H1 (cell line): ENCODE data around the gene CX3CR1. TPM values are rescaled to one million over a fixed set of nuclear protein-coding genes. Genes with fewer than 3 reads are reported as not detected.

ENCODE experiments used
- KDM5A ChIP-seq: fragments of 200-600 bp; IDR thresholded peaks from 2 replicates; pipeline ENCODE4 v1.7.1; 2012; ENCODE audit warnings: mild to moderate bottlenecking, low read length, inconsistent platforms, mixed read lengths
- SAP30 ChIP-seq: fragments of 300-600 bp; sonication (generic); IDR thresholded peaks from 2 replicates; pipeline ENCODE4 v1.7.1; 2012; ENCODE audit warnings: low read length, moderate library complexity, mild to moderate bottlenecking, inconsistent platforms; ENCODE audit not compliant: insufficient read depth, insufficient replicate concordance
- SP1 ChIP-seq: IDR thresholded peaks from 2 replicates; pipeline ENCODE4 v1.6.1; 2011; ENCODE audit warnings: low read depth, low read length
- polyA plus RNA-seq, 7 experiments: library from polyadenylated mRNA; depleted of rRNA in 3 of 7; stranded (reverse) in 5 of 7; unstranded in 2 of 7; fragments of >200 nt in 5 of 7; fragments of 200-250 nt in 2 of 7; gene quantifications; 1 replicate in 5 of 7; 2 replicates in 1 of 7; 4 replicates in 1 of 7; pipeline versions ENCODE4 v1.2.1 to v1.2.3, GENCODE V29; 2011 to 2013; ENCODE audit warnings: missing spikeins in 2 of 7, mixed read lengths in 2 of 7
- total RNA-seq: library from RNA; stranded (reverse); fragmentation: NEBNext Ultra II Directional; extraction: Animal tissue kit (Norgen Biotek cat#: 25700); gene quantifications from 2 replicates; pipeline ENCODE4 v1.2.1, GENCODE V29; 2021

The CX3CR1 gene
- total and polyA plus RNA-seq, 2 of the 8 experiments (the other 6 are each of a cell fraction or from before 2014, with no cell fraction given) = 0.08 TPM; not detected in 1

DNA sequence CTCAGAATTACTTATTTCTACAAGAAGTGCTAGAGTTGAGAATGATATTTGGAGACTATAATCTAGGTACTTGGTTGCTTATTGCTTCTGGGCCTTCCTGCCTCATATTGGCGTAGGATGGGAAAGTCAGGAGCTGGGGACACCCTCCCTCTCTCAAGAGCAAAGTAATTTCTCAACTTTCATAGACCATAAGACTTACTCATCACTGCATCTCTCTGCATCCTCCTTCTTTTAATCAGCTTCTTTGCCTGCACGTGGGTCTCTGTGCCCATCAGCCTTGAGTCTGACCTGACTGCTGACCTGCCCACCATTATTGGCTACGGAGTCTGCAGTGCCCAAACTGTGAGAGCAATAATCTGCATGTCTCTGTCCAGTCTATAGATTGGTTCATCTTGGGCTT lies 60.1 kb downstream of the CX3CR1 start (continued):
- TF ChIP-seq SAP30 (no peak), SP1 (no peak), KDM5A (no peak)
